ENCODE data around the gene ADCK1. TPM values are rescaled to one million over a fixed set of nuclear protein-coding genes. Genes with fewer than 3 reads are reported as not detected.

ADCK1 gene
- total RNA-seq, 1 donor = 5.2 TPM

DNA sequence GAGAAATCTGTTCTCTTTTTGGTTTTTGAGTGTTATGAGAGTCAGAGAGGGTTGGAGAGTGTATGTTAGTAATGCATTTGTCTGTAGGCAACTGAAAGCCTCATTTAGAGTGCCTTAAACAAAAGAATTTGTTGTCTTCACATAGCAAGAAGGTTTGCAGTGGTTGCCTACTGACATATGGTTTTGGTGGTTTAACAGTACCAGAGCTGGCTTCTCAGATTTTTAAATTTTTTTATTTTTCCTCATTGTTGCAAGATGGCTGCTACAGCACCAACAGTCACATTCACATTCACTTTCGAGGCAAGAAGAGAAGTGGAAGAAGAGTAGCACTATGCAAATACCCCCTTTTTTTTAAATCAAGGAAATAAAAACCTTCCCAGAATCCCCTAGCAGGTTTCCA lies 106.5 kb downstream of the ADCK1 start:
- no peak for DNase-seq (ENCODE audit: low read depth)
- TF ChIP-seq, protein P1, sequence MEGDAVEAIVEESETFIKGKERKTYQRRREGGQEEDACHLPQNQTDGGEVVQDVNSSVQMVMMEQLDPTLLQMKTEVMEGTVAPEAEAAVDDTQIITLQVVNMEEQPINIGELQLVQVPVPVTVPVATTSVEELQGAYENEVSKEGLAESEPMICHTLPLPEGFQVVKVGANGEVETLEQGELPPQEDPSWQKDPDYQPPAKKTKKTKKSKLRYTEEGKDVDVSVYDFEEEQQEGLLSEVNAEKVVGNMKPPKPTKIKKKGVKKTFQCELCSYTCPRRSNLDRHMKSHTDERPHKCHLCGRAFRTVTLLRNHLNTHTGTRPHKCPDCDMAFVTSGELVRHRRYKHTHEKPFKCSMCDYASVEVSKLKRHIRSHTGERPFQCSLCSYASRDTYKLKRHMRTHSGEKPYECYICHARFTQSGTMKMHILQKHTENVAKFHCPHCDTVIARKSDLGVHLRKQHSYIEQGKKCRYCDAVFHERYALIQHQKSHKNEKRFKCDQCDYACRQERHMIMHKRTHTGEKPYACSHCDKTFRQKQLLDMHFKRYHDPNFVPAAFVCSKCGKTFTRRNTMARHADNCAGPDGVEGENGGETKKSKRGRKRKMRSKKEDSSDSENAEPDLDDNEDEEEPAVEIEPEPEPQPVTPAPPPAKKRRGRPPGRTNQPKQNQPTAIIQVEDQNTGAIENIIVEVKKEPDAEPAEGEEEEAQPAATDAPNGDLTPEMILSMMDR (IDR thresholded peaks at IDR 0.05; ENCODE audit: insufficient read depth, low read length) = no peak

DNA sequence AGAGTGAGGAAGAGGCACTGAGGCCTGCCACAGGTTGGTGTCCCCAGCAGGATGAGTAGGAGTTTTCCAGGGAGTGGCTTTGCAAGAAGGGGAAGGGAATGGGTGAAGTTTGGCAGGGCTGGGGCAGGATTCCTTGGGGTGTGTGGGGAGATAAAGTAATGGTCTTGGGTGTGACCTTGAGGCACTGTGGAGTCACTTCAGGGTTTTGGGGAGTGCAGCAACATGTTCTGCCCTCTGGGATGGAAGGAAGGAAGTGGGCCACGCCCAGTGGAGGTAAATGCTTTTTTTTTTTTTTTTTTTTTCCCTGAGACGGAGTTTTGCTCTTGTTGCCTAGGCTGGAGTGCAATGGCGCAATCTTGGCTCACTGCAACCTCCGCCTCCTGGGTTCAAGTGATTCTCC lies 108.9 kb downstream of the ADCK1 start:
- TF ChIP-seq, protein P1 (IDR thresholded peaks at IDR 0.05; ENCODE audit: insufficient read depth, low read length) = no peak
- no peak for DNase-seq (ENCODE audit: low read depth)

More for the DNA sequence above, 106.5 kb downstream of the ADCK1 start:
- H3K4me3 ChIP-seq (ENCODE audit: low read depth, low read length) = no peak overlapping the region

DNA sequence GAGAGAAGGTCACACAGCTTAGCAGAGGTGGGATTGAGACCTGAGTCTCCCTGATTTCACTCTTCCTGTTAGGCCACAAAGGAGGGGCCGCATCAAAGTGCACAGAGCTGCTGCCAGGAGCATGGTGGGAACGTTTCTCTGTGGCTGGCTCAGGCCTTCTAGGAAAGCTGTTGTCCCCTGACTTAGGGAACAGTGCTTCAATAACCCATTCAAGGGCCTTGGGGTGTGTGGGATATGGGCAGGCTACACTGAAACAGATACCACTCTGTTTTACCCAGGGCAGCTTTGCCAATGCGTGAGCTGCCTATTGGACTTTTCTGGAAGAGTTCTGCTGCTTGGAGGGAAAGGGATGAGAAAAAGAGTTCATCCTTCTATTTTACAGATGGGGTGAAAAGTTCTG lies 110.0 kb downstream of the ADCK1 start:
- TF ChIP-seq, protein P1 (IDR thresholded peaks at IDR 0.05; ENCODE audit: insufficient read depth, low read length) = no peak
- no peak for DNase-seq (ENCODE audit: low read depth)
- no peak overlapping the region for H3K4me3 ChIP-seq (ENCODE audit: low read depth, low read length)

More for the DNA sequence above, 108.9 kb downstream of the ADCK1 start:
- no peak overlapping the region for H3K4me3 ChIP-seq (ENCODE audit: low read depth, low read length)

DNA sequence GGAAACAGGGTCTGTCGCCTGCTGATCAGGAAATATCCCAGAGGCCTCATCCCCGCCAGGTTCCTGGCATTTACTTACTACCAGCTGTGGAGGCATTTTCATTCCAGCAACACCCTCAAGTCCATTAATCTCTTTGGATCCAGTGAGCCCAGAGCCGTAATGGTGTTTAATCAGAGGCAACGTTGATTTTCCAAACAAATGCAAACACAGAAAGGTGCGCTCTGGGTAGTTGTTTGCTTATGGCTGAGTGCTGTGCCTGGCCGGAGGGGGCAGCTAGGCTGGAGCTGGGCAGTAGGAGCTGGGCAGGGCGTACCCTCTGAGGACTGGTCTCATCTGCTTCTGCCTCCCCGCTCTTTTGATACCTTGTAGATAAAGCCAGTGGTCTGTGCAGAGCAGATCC lies 110.6 kb downstream of the ADCK1 start:
- no peak overlapping the region for H3K4me3 ChIP-seq (ENCODE audit: low read depth, low read length)

DNA sequence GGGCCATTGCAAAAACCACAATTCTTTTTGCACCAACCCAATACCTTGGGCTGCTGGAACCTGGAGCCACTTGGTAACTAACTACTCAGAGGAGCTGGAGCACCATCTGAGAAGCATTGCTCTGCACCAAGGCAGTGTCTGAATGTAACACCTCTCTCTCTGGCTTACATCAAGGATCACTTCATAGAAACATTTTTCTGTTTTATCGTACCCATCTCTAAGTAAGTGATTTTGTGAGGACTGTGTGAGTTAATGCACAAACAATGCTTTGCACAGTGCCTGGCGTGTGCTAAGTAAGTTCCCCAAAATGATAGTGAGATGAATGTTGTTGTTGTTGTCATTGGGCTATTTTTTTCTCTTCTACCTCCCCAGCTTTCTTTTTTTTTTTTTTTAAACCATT lies 111.4 kb downstream of the ADCK1 start:
- H3K4me3 ChIP-seq (ENCODE audit: low read depth, low read length) = no peak overlapping the region
- TF ChIP-seq, protein P1 (IDR thresholded peaks at IDR 0.05; ENCODE audit: insufficient read depth, low read length) = no peak
- no peak for DNase-seq (ENCODE audit: low read depth)

More for the DNA sequence above, 110.6 kb downstream of the ADCK1 start:
- TF ChIP-seq, protein P1 (IDR thresholded peaks at IDR 0.05; ENCODE audit: insufficient read depth, low read length) = no peak
- DNase-seq (ENCODE audit: low read depth) = no peak

DNA sequence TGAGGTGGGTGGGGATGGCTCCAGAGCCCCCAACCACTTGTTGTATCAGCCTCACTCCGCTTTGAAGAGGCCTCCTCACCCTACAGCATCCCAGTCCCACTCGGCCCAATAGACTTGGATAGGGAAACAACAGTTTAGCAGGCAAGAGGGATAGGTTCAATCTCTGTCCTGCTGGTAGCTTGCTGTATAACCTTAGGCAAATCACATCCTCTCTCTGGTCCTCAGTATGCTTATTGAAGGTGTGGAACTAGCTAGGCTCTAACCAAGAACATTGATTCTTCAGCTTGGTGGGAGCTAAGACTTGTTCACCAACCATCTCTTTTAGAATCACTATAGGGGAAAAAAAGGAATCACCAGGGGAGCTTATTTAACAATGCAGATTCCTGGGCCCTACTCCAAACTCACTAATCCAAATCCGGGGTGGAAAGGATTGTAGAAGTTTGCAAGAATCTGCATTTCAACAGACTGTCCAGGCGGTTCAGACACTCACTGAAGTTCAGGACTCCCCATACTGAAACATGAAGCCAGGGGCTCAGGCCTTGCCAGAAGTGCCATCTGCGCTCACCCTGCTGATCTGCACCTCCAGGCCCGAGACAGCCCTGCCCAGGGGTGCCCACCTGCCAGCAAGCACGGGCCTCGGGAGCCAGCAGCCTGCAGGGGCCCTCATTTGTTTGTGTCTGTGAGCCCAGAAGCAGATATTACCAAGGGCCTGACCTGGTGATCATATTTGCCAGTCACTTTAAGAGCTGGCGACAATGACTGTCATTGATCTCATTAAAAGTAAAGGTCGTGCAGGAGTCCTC lies 113.0 kb downstream of the ADCK1 start:
- TF ChIP-seq, protein P1 (IDR thresholded peaks at IDR 0.05; ENCODE audit: insufficient read depth, low read length) = no peak
- DNase-seq (ENCODE audit: low read depth) = no peak
- no peak overlapping the region for H3K4me3 ChIP-seq (ENCODE audit: low read depth, low read length)
